Body of pancreas (tissue), 4 donors: ENCODE data around the gene ANXA4.

Experiments used
- POLR2A ChIP-seq, 3 donors: fragments of 450-650 bp; IDR thresholded peaks; one replicate each; pipeline ENCODE4 v1.6.1; 2016; ENCODE audit warnings: antibody characterized with exemption in 3 of 3, mild to moderate bottlenecking in 2 of 3
- TF ChIP-seq, protein P1 (sequence below), 7 experiments: fragments of 450-650 bp in 4 of 7; fragments of 200-600 bp in 3 of 7; sonication (generic) in 3 of 7; IDR thresholded peaks; one replicate each; pipeline ENCODE4 v1.5.1; 2016 to 2019; ENCODE audit warnings: antibody characterized with exemption in 7 of 7

DNA sequence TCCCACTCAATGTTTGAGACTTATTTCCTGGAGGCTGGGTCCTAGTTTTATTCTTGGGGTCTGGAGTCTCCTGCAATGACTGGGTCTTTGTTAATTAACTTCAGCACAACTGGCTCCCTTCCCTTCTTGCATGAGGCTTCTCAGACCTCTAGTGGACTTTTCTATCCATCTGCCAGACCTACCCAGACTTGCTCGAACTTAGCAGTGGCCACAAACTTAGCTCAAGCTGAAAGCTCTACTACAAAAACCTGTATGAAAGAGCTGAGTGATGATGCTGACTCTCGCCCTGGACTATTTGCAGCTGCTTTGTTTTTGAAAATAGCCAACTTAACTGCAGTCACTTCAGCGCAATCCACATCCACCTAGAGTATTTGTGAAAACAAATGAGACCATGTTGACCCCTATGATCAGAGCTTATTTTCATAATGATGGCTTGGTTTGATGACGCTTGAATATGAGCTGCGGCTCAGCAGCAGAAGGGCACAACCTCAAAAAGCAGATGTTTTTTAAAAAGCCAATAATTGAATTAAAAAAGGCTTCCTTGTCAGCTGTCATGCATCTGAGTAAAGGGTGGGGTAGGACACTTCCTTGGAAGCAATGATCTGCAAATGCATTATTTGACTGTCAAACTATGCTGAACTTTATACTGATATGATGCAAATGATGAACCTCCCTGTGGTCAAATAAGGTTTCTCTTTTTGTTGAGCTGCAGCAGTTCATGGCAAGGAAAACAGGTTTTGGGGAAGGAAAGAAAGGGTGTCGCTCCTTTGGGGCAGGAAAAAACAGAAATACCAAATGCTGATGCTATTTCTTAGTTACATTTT, 10.6 kb upstream of the ANXA4 start:
- TF ChIP-seq, protein P1, sequence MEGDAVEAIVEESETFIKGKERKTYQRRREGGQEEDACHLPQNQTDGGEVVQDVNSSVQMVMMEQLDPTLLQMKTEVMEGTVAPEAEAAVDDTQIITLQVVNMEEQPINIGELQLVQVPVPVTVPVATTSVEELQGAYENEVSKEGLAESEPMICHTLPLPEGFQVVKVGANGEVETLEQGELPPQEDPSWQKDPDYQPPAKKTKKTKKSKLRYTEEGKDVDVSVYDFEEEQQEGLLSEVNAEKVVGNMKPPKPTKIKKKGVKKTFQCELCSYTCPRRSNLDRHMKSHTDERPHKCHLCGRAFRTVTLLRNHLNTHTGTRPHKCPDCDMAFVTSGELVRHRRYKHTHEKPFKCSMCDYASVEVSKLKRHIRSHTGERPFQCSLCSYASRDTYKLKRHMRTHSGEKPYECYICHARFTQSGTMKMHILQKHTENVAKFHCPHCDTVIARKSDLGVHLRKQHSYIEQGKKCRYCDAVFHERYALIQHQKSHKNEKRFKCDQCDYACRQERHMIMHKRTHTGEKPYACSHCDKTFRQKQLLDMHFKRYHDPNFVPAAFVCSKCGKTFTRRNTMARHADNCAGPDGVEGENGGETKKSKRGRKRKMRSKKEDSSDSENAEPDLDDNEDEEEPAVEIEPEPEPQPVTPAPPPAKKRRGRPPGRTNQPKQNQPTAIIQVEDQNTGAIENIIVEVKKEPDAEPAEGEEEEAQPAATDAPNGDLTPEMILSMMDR (IDR thresholded peaks at IDR 0.05) = no peak
- no peak for TF ChIP-seq POLR2A (IDR thresholded peaks at IDR 0.05)
